ENCODE data around the gene CARD11. TPM values are rescaled to one million over a fixed set of nuclear protein-coding genes. Genes with fewer than 3 reads are reported as not detected.
"Not testable (repeated sequence)": the region's sequence is repeated elsewhere in the genome, so short reads cannot be mapped to it uniquely, and the experiment has no call there.

The CARD11 gene
- total RNA-seq, 1 donor from 2014 or later, result 0.37 TPM

- H3K4me3 Mint-ChIP-seq, result no peak overlapping the region
- H3K9me3 Mint-ChIP-seq, result peaks cover 8% of the 10 kb centered on the region
- H3K27me3 Mint-ChIP-seq (ENCODE audit: low read depth), result no peaks in the 10 kb centered on the region
- H3K36me3 Mint-ChIP-seq (ENCODE audit: low read depth), result no peaks in the 10 kb centered on the region
- peaks cover 22% of the 10 kb centered on the region for H3K4me1 Mint-ChIP-seq
- no peak for TF ChIP-seq CTCF (conservative IDR thresholded peaks at IDR 0.05)
- no peak for DNase-seq (ENCODE audit: low read depth, low spot score)
- H3K27ac Mint-ChIP-seq (ENCODE audit: unreplicated experiment), result peak overlapping the region; percentile 62
Observed at GRCh38 chr7:3028071-3028757, 15.5 kb downstream of the CARD11 start.

- Mint-ChIP-seq H3K4me1 (peaks cover 17% of the 10 kb centered on the region), H3K27me3 (ENCODE audit: low read depth) (no peaks in the 10 kb centered on the region), H3K36me3 (ENCODE audit: low read depth) (no peaks in the 10 kb centered on the region), H3K27ac (ENCODE audit: unreplicated experiment) (no peak overlapping the region), H3K9me3 (peaks cover 8% of the 10 kb centered on the region), H3K4me3 (no peak overlapping the region)
- DNase-seq (ENCODE audit: low read depth, low spot score), result no peak
- no peak for TF ChIP-seq CTCF (conservative IDR thresholded peaks at IDR 0.05)
Observed at GRCh38 chr7:3027005-3027845, 16.4 kb downstream of the CARD11 start.

GRCh38 chr7:3025616-3026015, 18.1 kb downstream of the CARD11 start:
- Mint-ChIP-seq H3K36me3 (ENCODE audit: low read depth) (no peaks in the 10 kb centered on the region), H3K27me3 (ENCODE audit: low read depth) (no peaks in the 10 kb centered on the region), H3K4me1 (peaks cover 14% of the 10 kb centered on the region), H3K27ac (ENCODE audit: unreplicated experiment) (no peak overlapping the region), H3K9me3 (peaks cover 7% of the 10 kb centered on the region), H3K4me3 (no peak overlapping the region)
- DNase-seq (ENCODE audit: low read depth, low spot score), result no peak
- TF ChIP-seq CTCF (conservative IDR thresholded peaks at IDR 0.05), result no peak

- no peak overlapping the region for H3K4me3 Mint-ChIP-seq
- no peaks in the 10 kb centered on the region for H3K27me3 Mint-ChIP-seq (ENCODE audit: low read depth)
- no peak overlapping the region for H3K27ac Mint-ChIP-seq (ENCODE audit: unreplicated experiment)
- no peak for DNase-seq (ENCODE audit: low read depth, low spot score)
- H3K4me1 Mint-ChIP-seq, result no peaks in the 10 kb centered on the region
- H3K36me3 Mint-ChIP-seq (ENCODE audit: low read depth), result peaks cover 8% of the 10 kb centered on the region
- no peak for TF ChIP-seq CTCF (conservative IDR thresholded peaks at IDR 0.05)
- H3K9me3 Mint-ChIP-seq, result peaks cover 16% of the 10 kb centered on the region
Observed at GRCh38 chr7:3021825-3022224, 21.8 kb downstream of the CARD11 start.

- not testable (repeated sequence) for H3K4me3 Mint-ChIP-seq; DNase-seq (ENCODE audit: low read depth, low spot score); H3K27ac Mint-ChIP-seq (ENCODE audit: unreplicated experiment); H3K27me3 Mint-ChIP-seq (ENCODE audit: low read depth); H3K36me3 Mint-ChIP-seq (ENCODE audit: low read depth); H3K4me1 Mint-ChIP-seq
- peaks cover 16% of the 10 kb centered on the region for H3K9me3 Mint-ChIP-seq
Observed at GRCh38 chr7:3021224-3021623, 22.4 kb downstream of the CARD11 start.

- peaks cover 16% of the 10 kb centered on the region for H3K9me3 Mint-ChIP-seq
- H3K27ac Mint-ChIP-seq (ENCODE audit: unreplicated experiment), result no peak overlapping the region
- H3K36me3 Mint-ChIP-seq (ENCODE audit: low read depth), result peaks cover 8% of the 10 kb centered on the region
- H3K4me3 Mint-ChIP-seq, result no peak overlapping the region
- DNase-seq (ENCODE audit: low read depth, low spot score), result no peak
- H3K27me3 Mint-ChIP-seq (ENCODE audit: low read depth), result no peaks in the 10 kb centered on the region
- TF ChIP-seq CTCF (conservative IDR thresholded peaks at IDR 0.05), result no peak
- H3K4me1 Mint-ChIP-seq, result no peaks in the 10 kb centered on the region
Observed at GRCh38 chr7:3020416-3020815, 23.3 kb downstream of the CARD11 start.

Data from neural crest cell (in vitro differentiated cells).